Iris pigment epithelial cell (primary cell): ENCODE measurements around the gene RUNX1.

Source experiments
- DNase-seq: peaks from one replicate; pipeline ENCODE4 v3.0.0-alpha.2; 2011; ENCODE audit warnings: low read depth

Gene RUNX1

GRCh38 chr21:34923626-34924025 lies 125.5 kb downstream of the RUNX1 start:
- DNase-seq = no peak

- DNase-seq = no peak
Measured at GRCh38 chr21:34923202-34923601, 125.9 kb downstream of the RUNX1 start.

- no peak for DNase-seq
Measured at GRCh38 chr21:34922479-34922878, 126.6 kb downstream of the RUNX1 start.

GRCh38 chr21:34921151-34921550 lies 128.0 kb downstream of the RUNX1 start:
- DNase-seq = no peak

GRCh38 chr21:34919406-34919805 lies 129.7 kb downstream of the RUNX1 start:
- no peak for DNase-seq

GRCh38 chr21:34916446-34916845 lies 132.7 kb downstream of the RUNX1 start:
- DNase-seq = peak; percentile 31

- DNase-seq = peak; percentile 53
Measured at GRCh38 chr21:34915364-34915841, 133.7 kb downstream of the RUNX1 start.

GRCh38 chr21:34914239-34914638 lies 134.9 kb downstream of the RUNX1 start:
- DNase-seq = no peak

- no peak for DNase-seq
Measured at GRCh38 chr21:34913811-34914210, 135.3 kb downstream of the RUNX1 start.

- DNase-seq = no peak
Measured at GRCh38 chr21:34912022-34912945, 136.8 kb downstream of the RUNX1 start.

GRCh38 chr21:34911360-34911759 lies 137.7 kb downstream of the RUNX1 start:
- no peak for DNase-seq

GRCh38 chr21:34910396-34910795 lies 138.7 kb downstream of the RUNX1 start:
- no peak for DNase-seq

GRCh38 chr21:34909492-34910292 lies 139.4 kb downstream of the RUNX1 start:
- DNase-seq = no peak

GRCh38 chr21:34908419-34909055 lies 140.6 kb downstream of the RUNX1 start:
- peak; percentile 61 for DNase-seq

GRCh38 chr21:34907461-34908418 lies 141.4 kb downstream of the RUNX1 start:
- DNase-seq = no peak

GRCh38 chr21:34906401-34906800 lies 142.7 kb downstream of the RUNX1 start:
- no peak for DNase-seq

- DNase-seq = no peak
Measured at GRCh38 chr21:34905218-34905537, 143.9 kb downstream of the RUNX1 start.

- no peak for DNase-seq
Measured at GRCh38 chr21:34904526-34905217, 144.4 kb downstream of the RUNX1 start.

- DNase-seq = no peak
Measured at GRCh38 chr21:34900376-34900775, 148.7 kb downstream of the RUNX1 start.

- no peak for DNase-seq
Measured at GRCh38 chr21:34899760-34900159, 149.3 kb downstream of the RUNX1 start.

GRCh38 chr21:34899302-34899701 lies 149.8 kb downstream of the RUNX1 start:
- no peak for DNase-seq
